ENCODE data around the gene DBNL.

Gene DBNL

DNA sequence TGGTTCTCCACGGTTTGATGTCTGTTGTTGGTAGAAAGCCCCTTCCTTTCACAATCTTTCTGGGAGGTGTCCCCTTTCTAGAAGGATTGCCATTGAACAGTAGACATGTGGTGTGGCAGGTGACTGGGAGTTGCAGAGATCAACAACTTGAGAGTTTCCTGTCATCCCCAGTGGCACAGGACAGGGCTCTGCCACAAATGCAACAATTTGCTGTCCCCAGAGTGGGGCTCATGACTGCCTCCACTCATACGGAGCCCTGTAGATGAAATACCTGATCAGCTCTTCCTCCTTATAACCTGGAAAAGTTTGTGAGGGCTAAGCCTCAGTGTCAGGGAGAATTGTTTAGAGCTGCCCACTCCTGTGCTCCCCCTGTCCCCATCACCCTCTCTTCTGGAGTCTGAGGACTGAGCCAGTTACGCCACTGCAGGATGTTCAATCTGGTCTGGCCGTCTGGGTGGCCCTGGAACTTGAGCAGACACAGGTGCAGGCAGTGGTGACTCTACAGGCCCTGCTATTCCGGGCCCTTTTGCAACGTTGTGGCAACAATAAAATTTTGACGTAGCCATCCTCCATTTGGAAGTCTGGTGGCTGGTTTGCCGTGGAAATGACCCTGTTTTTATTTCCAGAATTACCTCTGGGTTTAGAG lies 6.5 kb downstream of the DBNL start:
- DNase-seq (ENCODE audit: low read depth, low spot score), result no peak
- H3K9me3 ChIP-seq (ENCODE audit: insufficient read depth, low read length), result no peaks in the 10 kb centered on the region
- H3K27me3 ChIP-seq (ENCODE audit: insufficient read depth, insufficient read length), result no peaks in the 10 kb centered on the region
- TF ChIP-seq YY1 (IDR thresholded peaks at IDR 0.05; ENCODE audit: insufficient read depth, insufficient read length) (no peak), SUZ12 (IDR thresholded peaks at IDR 0.05; ENCODE audit: extremely low read depth, insufficient read depth, insufficient read length) (no peak), ZNF274 (IDR thresholded peaks at IDR 0.05; ENCODE audit: low read depth, low read length) (no peak)
- no peak overlapping the region for H3K4me3 ChIP-seq (ENCODE audit: insufficient read length, low read depth)
- H3K4me1 ChIP-seq (ENCODE audit: insufficient read depth, insufficient read length), result no peaks in the 10 kb centered on the region
- no peak overlapping the region for H3K9ac ChIP-seq (ENCODE audit: insufficient read length, low read depth)
- H3K36me3 ChIP-seq (ENCODE audit: insufficient read depth, insufficient read length, low read length), result peaks cover 73% of the 10 kb centered on the region

DNA sequence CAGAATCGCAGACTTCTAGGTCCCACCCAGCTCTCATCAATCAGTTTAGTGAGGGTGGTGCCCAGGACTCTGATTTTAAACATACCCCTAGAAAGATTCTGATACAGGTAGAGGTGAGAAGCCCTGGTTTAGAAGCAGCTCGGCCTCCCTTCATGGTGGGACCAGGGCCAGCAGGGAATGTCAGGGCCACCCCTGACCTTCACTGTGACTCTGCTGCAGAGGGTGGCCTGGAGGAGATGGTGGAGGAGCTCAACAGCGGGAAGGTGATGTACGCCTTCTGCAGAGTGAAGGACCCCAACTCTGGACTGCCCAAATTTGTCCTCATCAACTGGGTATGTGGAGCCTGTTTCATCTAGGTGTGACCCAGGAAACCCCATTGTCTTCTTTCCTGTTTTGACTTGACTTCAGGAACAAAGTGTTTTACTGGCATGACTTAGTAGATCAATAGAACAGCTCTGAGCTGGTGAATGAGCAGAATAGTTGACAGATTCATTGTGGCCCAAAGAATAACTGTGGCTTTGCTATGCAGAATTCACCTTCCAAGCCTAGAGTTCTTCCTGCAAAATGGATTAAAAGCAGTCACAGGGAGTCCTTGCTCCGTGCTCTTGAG lies 7.2 kb downstream of the DBNL start:
- Histone ChIP-seq H3K9me3 (ENCODE audit: insufficient read depth, low read length) (no peaks in the 10 kb centered on the region), H3K4me1 (ENCODE audit: insufficient read depth, insufficient read length) (no peaks in the 10 kb centered on the region), H3K4me3 (ENCODE audit: insufficient read length, low read depth) (no peak overlapping the region), H3K9ac (ENCODE audit: insufficient read length, low read depth) (no peak overlapping the region), H3K27me3 (ENCODE audit: insufficient read depth, insufficient read length) (no peaks in the 10 kb centered on the region), H3K36me3 (ENCODE audit: insufficient read depth, insufficient read length, low read length) (peaks cover 73% of the 10 kb centered on the region)
- no peak for DNase-seq (ENCODE audit: low read depth, low spot score)
- TF ChIP-seq ZNF274 (IDR thresholded peaks at IDR 0.05; ENCODE audit: low read depth, low read length) (no peak), YY1 (IDR thresholded peaks at IDR 0.05; ENCODE audit: insufficient read depth, insufficient read length) (no peak), SUZ12 (IDR thresholded peaks at IDR 0.05; ENCODE audit: extremely low read depth, insufficient read depth, insufficient read length) (no peak)

DNA sequence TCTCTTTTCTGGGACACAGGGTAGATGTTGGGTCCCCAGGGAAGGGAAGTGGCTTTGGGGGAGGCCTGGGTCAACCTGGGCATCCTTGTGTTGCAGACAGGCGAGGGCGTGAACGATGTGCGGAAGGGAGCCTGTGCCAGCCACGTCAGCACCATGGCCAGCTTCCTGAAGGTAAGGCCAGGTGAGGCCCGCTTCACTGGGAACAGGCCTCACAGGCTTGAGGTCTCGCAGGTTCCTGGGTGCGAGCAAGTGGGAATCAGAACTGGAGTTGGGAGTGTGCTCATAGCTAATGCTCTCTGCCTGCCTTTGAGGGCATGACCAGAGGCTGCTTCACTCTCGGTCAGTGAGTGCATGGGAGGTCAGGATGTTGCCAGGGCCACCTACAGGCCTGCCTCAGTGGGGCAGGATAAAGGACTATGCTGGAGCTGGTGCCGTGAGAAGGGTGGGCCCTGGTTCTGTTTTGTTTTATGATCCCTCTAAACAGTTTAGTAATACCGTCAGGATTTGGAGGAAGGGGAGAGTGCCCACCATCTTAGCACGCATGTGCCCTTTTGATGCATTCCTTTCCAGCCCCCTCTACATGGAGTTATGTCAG lies 8.4 kb downstream of the DBNL start:
- Histone ChIP-seq H3K4me3 (ENCODE audit: insufficient read length, low read depth) (no peak overlapping the region), H3K9me3 (ENCODE audit: insufficient read depth, low read length) (no peaks in the 10 kb centered on the region), H3K9ac (ENCODE audit: insufficient read length, low read depth) (no peak overlapping the region), H3K27me3 (ENCODE audit: insufficient read depth, insufficient read length) (no peaks in the 10 kb centered on the region), H3K4me1 (ENCODE audit: insufficient read depth, insufficient read length) (no peaks in the 10 kb centered on the region), H3K36me3 (ENCODE audit: insufficient read depth, insufficient read length, low read length) (peaks cover 75% of the 10 kb centered on the region)
- no peak for DNase-seq (ENCODE audit: low read depth, low spot score)
- no peak for TF ChIP-seq YY1 (IDR thresholded peaks at IDR 0.05; ENCODE audit: insufficient read depth, insufficient read length)
- no peak for TF ChIP-seq SUZ12 (IDR thresholded peaks at IDR 0.05; ENCODE audit: extremely low read depth, insufficient read depth, insufficient read length)
- no peak for TF ChIP-seq ZNF274 (IDR thresholded peaks at IDR 0.05; ENCODE audit: low read depth, low read length)

DNA sequence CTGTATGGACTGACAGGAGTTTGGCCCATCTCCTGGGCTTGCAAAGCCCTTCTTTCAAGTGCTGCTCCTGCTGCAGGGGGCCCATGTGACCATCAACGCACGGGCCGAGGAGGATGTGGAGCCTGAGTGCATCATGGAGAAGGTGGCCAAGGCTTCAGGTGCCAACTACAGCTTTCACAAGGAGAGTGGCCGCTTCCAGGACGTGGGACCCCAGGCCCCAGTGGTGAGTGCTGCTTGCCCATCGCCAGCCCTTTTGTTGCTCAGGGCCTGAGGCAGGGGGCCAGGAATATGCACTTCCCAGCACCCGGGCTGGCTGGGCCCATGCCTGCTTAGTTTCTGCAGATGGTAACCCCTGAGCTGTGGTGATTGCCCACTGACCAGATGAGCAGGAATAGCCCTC lies 12.2 kb downstream of the DBNL start:
- TF ChIP-seq ZNF274 (IDR thresholded peaks at IDR 0.05; ENCODE audit: low read depth, low read length), result no peak
- TF ChIP-seq SUZ12 (IDR thresholded peaks at IDR 0.05; ENCODE audit: extremely low read depth, insufficient read depth, insufficient read length), result no peak
- no peak for TF ChIP-seq YY1 (IDR thresholded peaks at IDR 0.05; ENCODE audit: insufficient read depth, insufficient read length)
- Histone ChIP-seq H3K36me3 (ENCODE audit: insufficient read depth, insufficient read length, low read length) (peaks cover 81% of the 10 kb centered on the region), H3K4me3 (ENCODE audit: insufficient read length, low read depth) (no peak overlapping the region), H3K9ac (ENCODE audit: insufficient read length, low read depth) (no peak overlapping the region), H3K27me3 (ENCODE audit: insufficient read depth, insufficient read length) (no peaks in the 10 kb centered on the region), H3K4me1 (ENCODE audit: insufficient read depth, insufficient read length) (no peaks in the 10 kb centered on the region), H3K9me3 (ENCODE audit: insufficient read depth, low read length) (no peaks in the 10 kb centered on the region)
- DNase-seq (ENCODE audit: low read depth, low spot score), result no peak

DNA sequence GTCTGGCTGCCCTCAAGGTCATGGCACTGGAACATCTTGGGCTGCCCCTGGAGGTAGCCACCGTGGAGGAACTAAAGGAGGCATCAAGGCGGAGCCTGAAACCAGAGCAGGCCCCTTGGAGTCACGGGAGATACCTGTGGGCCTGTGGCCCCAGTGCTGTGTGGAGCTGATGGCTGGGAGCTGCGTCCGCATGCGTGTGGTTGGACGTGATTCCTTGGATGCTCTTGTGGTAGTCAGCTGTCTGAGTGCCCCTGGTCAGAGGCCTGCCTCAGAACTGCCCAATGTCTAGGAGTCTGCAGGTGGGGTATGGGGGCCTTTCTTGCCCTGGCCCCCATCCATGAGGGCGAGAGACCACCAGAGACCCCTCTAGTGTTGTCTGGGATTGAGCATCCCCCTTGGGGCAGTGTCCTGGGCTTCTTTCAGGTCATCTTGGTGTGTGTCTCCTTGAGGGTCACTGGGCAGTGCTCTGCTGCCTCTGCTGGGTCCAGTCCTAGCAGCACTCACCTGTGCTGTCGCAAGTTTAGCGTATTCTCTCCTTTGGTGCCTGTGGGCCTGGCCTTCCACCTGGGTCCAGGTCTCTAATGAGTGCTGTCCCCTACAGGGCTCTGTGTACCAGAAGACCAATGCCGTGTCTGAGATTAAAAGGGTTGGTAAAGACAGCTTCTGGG lies 12.8 kb downstream of the DBNL start:
- peaks cover 83% of the 10 kb centered on the region for H3K36me3 ChIP-seq (ENCODE audit: insufficient read depth, insufficient read length, low read length)
- no peak overlapping the region for H3K4me3 ChIP-seq (ENCODE audit: insufficient read length, low read depth)
- TF ChIP-seq YY1 (IDR thresholded peaks at IDR 0.05; ENCODE audit: insufficient read depth, insufficient read length) (no peak), SUZ12 (IDR thresholded peaks at IDR 0.05; ENCODE audit: extremely low read depth, insufficient read depth, insufficient read length) (no peak), ZNF274 (IDR thresholded peaks at IDR 0.05; ENCODE audit: low read depth, low read length) (no peak)
- DNase-seq (ENCODE audit: low read depth, low spot score), result no peak
- H3K4me1 ChIP-seq (ENCODE audit: insufficient read depth, insufficient read length), result no peaks in the 10 kb centered on the region
- H3K9me3 ChIP-seq (ENCODE audit: insufficient read depth, low read length), result no peaks in the 10 kb centered on the region
- no peak overlapping the region for H3K9ac ChIP-seq (ENCODE audit: insufficient read length, low read depth)
- H3K27me3 ChIP-seq (ENCODE audit: insufficient read depth, insufficient read length), result no peaks in the 10 kb centered on the region

DNA sequence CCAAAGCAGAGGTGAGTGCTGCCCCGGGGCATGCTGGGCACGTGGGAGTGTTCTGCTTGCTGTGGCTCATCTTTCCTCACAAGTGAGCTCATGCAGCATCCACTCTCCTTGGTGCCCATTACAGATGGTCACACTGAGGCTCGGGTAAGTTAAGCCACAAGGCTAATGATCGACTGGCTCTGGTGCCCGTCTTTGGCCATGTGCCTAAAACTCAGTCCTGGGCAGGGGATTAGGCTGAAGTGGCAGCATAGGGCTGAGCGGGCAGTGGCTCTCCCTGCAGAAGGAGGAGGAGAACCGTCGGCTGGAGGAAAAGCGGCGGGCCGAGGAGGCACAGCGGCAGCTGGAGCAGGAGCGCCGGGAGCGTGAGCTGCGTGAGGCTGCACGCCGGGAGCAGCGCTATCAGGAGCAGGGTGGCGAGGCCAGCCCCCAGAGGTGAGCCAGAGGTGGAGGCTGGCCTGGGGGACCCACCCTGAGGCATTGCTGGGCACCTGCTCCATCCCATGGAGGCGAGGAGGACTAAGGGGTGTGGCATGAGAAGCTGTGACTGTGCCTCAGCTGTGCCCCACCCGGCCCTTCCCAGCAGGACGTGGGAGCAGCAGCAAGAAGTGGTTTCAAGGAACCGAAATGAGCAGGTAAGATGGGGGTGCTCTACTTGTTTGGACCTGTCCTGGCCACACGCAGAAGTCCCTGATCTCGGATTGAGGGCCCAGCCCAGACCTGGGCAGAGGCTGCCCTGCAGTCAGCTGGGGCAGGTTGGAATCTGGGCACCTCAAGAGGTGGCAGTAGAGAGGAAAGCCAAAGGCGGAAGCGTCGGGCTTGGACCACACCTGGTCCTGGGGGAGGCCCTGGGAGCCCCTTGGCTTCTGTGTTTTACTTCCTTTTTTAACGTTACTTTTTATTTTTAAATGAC lies 13.6 kb downstream of the DBNL start:
- Histone ChIP-seq H3K36me3 (ENCODE audit: insufficient read depth, insufficient read length, low read length) (peaks cover 83% of the 10 kb centered on the region), H3K4me3 (ENCODE audit: insufficient read length, low read depth) (no peak overlapping the region), H3K27me3 (ENCODE audit: insufficient read depth, insufficient read length) (no peaks in the 10 kb centered on the region), H3K4me1 (ENCODE audit: insufficient read depth, insufficient read length) (peaks cover 3% of the 10 kb centered on the region), H3K9ac (ENCODE audit: insufficient read length, low read depth) (no peak overlapping the region), H3K9me3 (ENCODE audit: insufficient read depth, low read length) (no peaks in the 10 kb centered on the region)
- TF ChIP-seq SUZ12 (IDR thresholded peaks at IDR 0.05; ENCODE audit: extremely low read depth, insufficient read depth, insufficient read length) (no peak), YY1 (IDR thresholded peaks at IDR 0.05; ENCODE audit: insufficient read depth, insufficient read length) (no peak), ZNF274 (IDR thresholded peaks at IDR 0.05; ENCODE audit: low read depth, low read length) (no peak)
- no peak for DNase-seq (ENCODE audit: low read depth, low spot score)
